Measurements from ENCODE around the gene PSMF1. TPM values are rescaled to one million over a fixed set of nuclear protein-coding genes. Genes with fewer than 3 reads are reported as not detected.

The PSMF1 gene
- total RNA-seq, 1 experiment from 2014 or later: 166 TPM

DNA sequence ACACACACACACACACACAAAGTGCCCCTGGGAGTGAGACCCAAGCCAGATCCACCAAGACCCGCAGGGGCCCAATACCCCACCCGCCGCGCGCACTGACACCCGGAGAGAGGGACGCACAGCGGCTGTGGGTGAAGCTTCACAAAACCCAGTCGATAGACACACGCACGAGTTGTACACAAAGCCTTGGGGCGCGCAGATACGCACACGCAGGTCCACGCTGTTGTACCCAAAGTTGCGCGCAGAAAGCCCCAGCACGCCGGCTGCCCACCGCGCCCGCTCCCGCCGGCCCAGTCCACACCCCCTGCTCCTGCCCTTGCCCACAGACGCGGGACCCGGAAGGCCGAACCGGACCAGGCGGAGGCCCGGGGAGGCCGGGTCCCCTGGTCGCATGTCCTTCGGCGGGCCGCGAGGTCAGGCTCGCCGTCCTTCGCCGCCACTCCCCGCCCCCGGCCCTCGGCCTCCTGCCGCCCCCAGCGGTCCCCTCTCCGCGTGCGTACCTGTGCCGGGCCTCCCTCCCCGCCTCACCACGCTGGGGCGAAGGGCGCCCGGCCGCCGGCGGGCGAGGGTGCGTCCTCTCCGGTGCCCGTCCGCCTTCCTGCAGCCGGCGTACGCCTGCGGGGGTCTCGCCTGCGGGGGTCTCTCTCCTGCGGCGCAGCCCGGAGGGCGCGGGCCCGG is 66.4 kb downstream of the PSMF1 start, which contains the start of gene TMEM74B:
Gene TMEM74B (minus strand): TSS at position 344 of the 678 bp plus-strand sequence. CDS start 1,180 bp downstream, outside the sequence.
- no peak for DNase-seq
- no peak within 1 kb of the TSS for H2AFZ ChIP-seq
- POLR2A ChIA-PET (ENCODE audit: unreplicated experiment): no interaction called here

DNA sequence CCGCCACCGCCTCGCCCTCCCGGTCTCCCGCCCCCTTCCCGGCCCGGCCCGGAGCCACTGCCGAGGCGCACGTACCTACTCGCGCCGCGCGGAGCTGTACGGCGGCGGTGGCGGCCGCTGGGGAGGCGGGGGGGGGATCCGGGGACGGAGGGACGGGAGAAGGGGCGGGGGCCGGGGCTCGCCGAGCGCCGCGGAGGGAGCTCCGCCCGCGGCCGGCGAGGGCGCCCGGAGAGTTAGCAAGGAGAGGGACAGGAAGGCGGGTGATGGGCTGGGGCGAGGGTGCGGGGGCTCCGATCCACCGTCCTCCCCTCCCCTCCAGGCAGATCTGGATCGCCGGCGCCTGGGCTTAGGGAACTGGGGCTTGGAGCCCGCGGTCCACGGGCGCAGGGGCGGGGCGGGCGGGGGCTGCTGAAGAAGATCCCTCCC is 66.9 kb downstream of the PSMF1 start:
- Histone ChIP-seq H3K9me3 (ENCODE audit: insufficient read depth, low read depth) (no peaks in the 10 kb centered on the region), H3K4me1 (replicated peaks; ENCODE audit: insufficient read depth) (no peaks in the 10 kb centered on the region), H3K36me3 (ENCODE audit: low read depth) (no peaks in the 10 kb centered on the region), H3K9me2 (ENCODE audit: insufficient read depth) (no peaks in the 10 kb centered on the region), H3K27me3 (ENCODE audit: insufficient read depth, low read depth) (peaks cover 23% of the 10 kb centered on the region), H3K79me2 (ENCODE audit: low read depth) (no peaks in the 10 kb centered on the region), H3K27ac (no peak overlapping the region), H3K4me2 (peak overlapping the region; percentile 59), H3K4me3 (0 out of 2 replicates have a peak overlapping the region, but pooled peaks have one; percentile 11), H3F3A (ENCODE audit: insufficient read depth, low read depth) (no peaks in the 10 kb centered on the region), H2AFZ (no peak overlapping the region), H4K20me1 (ENCODE audit: insufficient read depth) (no peaks in the 10 kb centered on the region)
- TF ChIP-seq, protein P1, sequence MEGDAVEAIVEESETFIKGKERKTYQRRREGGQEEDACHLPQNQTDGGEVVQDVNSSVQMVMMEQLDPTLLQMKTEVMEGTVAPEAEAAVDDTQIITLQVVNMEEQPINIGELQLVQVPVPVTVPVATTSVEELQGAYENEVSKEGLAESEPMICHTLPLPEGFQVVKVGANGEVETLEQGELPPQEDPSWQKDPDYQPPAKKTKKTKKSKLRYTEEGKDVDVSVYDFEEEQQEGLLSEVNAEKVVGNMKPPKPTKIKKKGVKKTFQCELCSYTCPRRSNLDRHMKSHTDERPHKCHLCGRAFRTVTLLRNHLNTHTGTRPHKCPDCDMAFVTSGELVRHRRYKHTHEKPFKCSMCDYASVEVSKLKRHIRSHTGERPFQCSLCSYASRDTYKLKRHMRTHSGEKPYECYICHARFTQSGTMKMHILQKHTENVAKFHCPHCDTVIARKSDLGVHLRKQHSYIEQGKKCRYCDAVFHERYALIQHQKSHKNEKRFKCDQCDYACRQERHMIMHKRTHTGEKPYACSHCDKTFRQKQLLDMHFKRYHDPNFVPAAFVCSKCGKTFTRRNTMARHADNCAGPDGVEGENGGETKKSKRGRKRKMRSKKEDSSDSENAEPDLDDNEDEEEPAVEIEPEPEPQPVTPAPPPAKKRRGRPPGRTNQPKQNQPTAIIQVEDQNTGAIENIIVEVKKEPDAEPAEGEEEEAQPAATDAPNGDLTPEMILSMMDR (conservative IDR thresholded peaks at IDR 0.05): no peak
- TF ChIP-seq EZH2 (IDR thresholded peaks at IDR 0.05; ENCODE audit: low read depth): no peak
- intact Hi-C loops (cut with micrococcal nuclease; ENCODE audit: unreplicated experiment): no loop called here
- DNase-seq: peak in 1 of 2 experiments; percentile 23
- CTCF ChIA-PET: interaction anchor here (0.5 to 0.7 kb wide), 2 partner anchors 32 to 62 kb away, joined by 3 to 6 read pairs; no protein-coding TSS in a partner anchor
- no TSS peak for BruUV-seq (replicated peaks)
- POLR2A ChIA-PET (ENCODE audit: unreplicated experiment): no interaction called here

More for the DNA sequence above, 66.4 kb downstream of the PSMF1 start, which contains the start of gene TMEM74B:
- CTCF ChIA-PET: interaction anchor here (0.5 to 0.7 kb wide), 2 partner anchors 33 to 63 kb away, joined by 3 to 6 read pairs; no protein-coding TSS in a partner anchor
- intact Hi-C loops (cut with micrococcal nuclease; ENCODE audit: unreplicated experiment): no loop called here
- Histone ChIP-seq H3K4me3 (0 out of 2 replicates have a peak within 1 kb of the TSS, but pooled peaks have one; percentile 11), H3K27me3 (ENCODE audit: insufficient read depth, low read depth) (peaks cover 19% of the 10 kb centered on the region), H4K20me1 (ENCODE audit: insufficient read depth) (no peaks in the 10 kb centered on the region; the same call in 1 of the 2 replicates), H3K4me1 (replicated peaks; ENCODE audit: insufficient read depth) (no peaks in the 10 kb centered on the region), H3K36me3 (ENCODE audit: low read depth) (no peaks in the 10 kb centered on the region), H3K79me2 (ENCODE audit: low read depth) (no peaks in the 10 kb centered on the region), H3K4me2 (peak within 1 kb of the TSS; percentile 59), H3K9me2 (ENCODE audit: insufficient read depth) (no peaks in the 10 kb centered on the region), H3K9me3 (ENCODE audit: insufficient read depth, low read depth) (no peaks in the 10 kb centered on the region), H3K27ac (no peak within 1 kb of the TSS), H3F3A (ENCODE audit: insufficient read depth, low read depth) (no peaks in the 10 kb centered on the region)
- TF ChIP-seq, protein P1 (conservative IDR thresholded peaks at IDR 0.05): no peak
- TF ChIP-seq EZH2 (IDR thresholded peaks at IDR 0.05; ENCODE audit: low read depth): no peak
- no TSS peak for BruUV-seq (replicated peaks)

DNA sequence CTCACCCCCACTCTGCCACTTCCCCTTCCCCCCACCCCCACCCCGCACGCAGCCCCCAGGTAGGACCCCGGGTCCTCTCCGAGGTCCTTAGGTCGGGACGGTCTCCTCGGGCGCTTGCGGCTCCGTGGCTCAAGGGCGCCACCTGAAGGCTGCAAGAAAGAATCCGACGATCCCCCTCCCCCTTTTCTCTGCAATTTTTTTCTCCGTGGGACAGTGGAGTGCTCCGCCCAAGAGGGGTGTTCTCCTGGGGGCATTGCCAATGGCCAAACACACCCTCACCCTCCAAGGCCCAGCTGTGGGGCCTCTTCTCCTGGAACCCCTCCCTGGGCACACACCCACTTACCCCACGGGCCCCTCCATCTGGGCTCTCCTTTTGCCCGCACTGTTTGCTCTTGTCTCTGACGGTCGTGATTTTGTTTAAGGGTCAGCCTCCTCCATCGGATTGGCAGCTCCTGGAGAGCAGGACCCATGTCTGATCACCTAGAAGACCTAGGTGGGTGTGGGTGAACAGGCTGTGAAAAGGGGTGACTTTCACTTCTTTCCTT is 67.5 kb downstream of the PSMF1 start:
- Histone ChIP-seq H3K79me2 (ENCODE audit: low read depth) (no peaks in the 10 kb centered on the region), H3K27me3 (ENCODE audit: insufficient read depth, low read depth) (peaks cover 29% of the 10 kb centered on the region), H2AFZ (no peak overlapping the region), H3K4me2 (peak overlapping the region; percentile 59), H3K9me3 (ENCODE audit: insufficient read depth, low read depth) (no peaks in the 10 kb centered on the region), H3K9me2 (ENCODE audit: insufficient read depth) (no peaks in the 10 kb centered on the region), H3K4me1 (replicated peaks; ENCODE audit: insufficient read depth) (no peaks in the 10 kb centered on the region), H3K27ac (no peak overlapping the region), H4K20me1 (ENCODE audit: insufficient read depth) (no peaks in the 10 kb centered on the region), H3K4me3 (0 out of 2 replicates have a peak overlapping the region, but pooled peaks have one; percentile 11), H3K36me3 (ENCODE audit: low read depth) (no peaks in the 10 kb centered on the region), H3F3A (ENCODE audit: insufficient read depth, low read depth) (no peaks in the 10 kb centered on the region)
- POLR2A ChIA-PET (ENCODE audit: unreplicated experiment): no interaction called here
- BruUV-seq (replicated peaks): no TSS peak
- CTCF ChIA-PET: no interaction called here
- intact Hi-C loops (cut with micrococcal nuclease; ENCODE audit: unreplicated experiment): no loop called here
- no peak for TF ChIP-seq EZH2 (IDR thresholded peaks at IDR 0.05; ENCODE audit: low read depth)
- TF ChIP-seq, protein P1 (conservative IDR thresholded peaks at IDR 0.05): peak; percentile 69
- DNase-seq: peak in 1 of 2 experiments; percentile 56

Data from PC-9 (cell line).